ENCODE data around the gene ANKH. TPM values are rescaled to one million over a fixed set of nuclear protein-coding genes. Genes with fewer than 3 reads are reported as not detected.

The ANKH gene
- total RNA-seq, 1 experiment from 2014 or later, result 13.9 TPM

GRCh38 chr5:14775857-14776256, 95.7 kb downstream of the ANKH start:
- ChIA-PET POLR2A (ENCODE audit: low non-redundant PET) (no interaction called here), CTCF (no interaction called here)
- Histone ChIP-seq H3K9me3 (ENCODE audit: low read depth, low read length, poor library complexity, severe bottlenecking) (no peaks in the 10 kb centered on the region), H3K27me3 (replicated peaks; ENCODE audit: insufficient read depth, low read depth, low read length, poor library complexity) (no peaks in the 10 kb centered on the region), H3K4me3 (ENCODE audit: low read depth, low read length, poor library complexity, severe bottlenecking) (no peak overlapping the region), H3K27ac (ENCODE audit: low read depth, low read length, poor library complexity, severe bottlenecking) (no peak overlapping the region), H3K4me1 (ENCODE audit: insufficient read depth, low read length, poor library complexity, severe bottlenecking) (no peaks in the 10 kb centered on the region), H3K36me3 (ENCODE audit: insufficient read depth, low read length, poor library complexity, severe bottlenecking) (no peaks in the 10 kb centered on the region)
- DNase-seq (ENCODE audit: low spot score), result no peak
- intact Hi-C loops (cut with micrococcal nuclease; ENCODE audit: unreplicated experiment), result no loop called here
- no peak for TF ChIP-seq CTCF (conservative IDR thresholded peaks at IDR 0.05; ENCODE audit: low read depth, low read length)
- no peak for TF ChIP-seq EZH2 (IDR thresholded peaks at IDR 0.05; ENCODE audit: borderline replicate concordance, low read depth, low read length, poor library complexity, severe bottlenecking)
- BruUV-seq (replicated peaks), result no TSS peak

- TF ChIP-seq CTCF (conservative IDR thresholded peaks at IDR 0.05; ENCODE audit: low read depth, low read length), result no peak
- no peak for TF ChIP-seq EZH2 (IDR thresholded peaks at IDR 0.05; ENCODE audit: borderline replicate concordance, low read depth, low read length, poor library complexity, severe bottlenecking)
- intact Hi-C loops (cut with micrococcal nuclease; ENCODE audit: unreplicated experiment), result no loop called here
- CTCF ChIA-PET, result no interaction called here
- POLR2A ChIA-PET (ENCODE audit: low non-redundant PET), result no interaction called here
- H3K4me3 ChIP-seq (ENCODE audit: low read depth, low read length, poor library complexity, severe bottlenecking), result no peak overlapping the region
- no peak overlapping the region for H3K27ac ChIP-seq (ENCODE audit: low read depth, low read length, poor library complexity, severe bottlenecking)
- no peak for DNase-seq (ENCODE audit: low spot score)
- no peaks in the 10 kb centered on the region for H3K9me3 ChIP-seq (ENCODE audit: low read depth, low read length, poor library complexity, severe bottlenecking)
- BruUV-seq (replicated peaks), result no TSS peak
- H3K4me1 ChIP-seq (ENCODE audit: insufficient read depth, low read length, poor library complexity, severe bottlenecking), result no peaks in the 10 kb centered on the region
- H3K27me3 ChIP-seq (replicated peaks; ENCODE audit: insufficient read depth, low read depth, low read length, poor library complexity), result no peaks in the 10 kb centered on the region
- no peaks in the 10 kb centered on the region for H3K36me3 ChIP-seq (ENCODE audit: insufficient read depth, low read length, poor library complexity, severe bottlenecking)
Observed at GRCh38 chr5:14773588-14773987, 98.0 kb downstream of the ANKH start.

- Histone ChIP-seq H3K9me3 (ENCODE audit: low read depth, low read length, poor library complexity, severe bottlenecking) (no peaks in the 10 kb centered on the region), H3K4me3 (ENCODE audit: low read depth, low read length, poor library complexity, severe bottlenecking) (no peak overlapping the region), H3K36me3 (ENCODE audit: insufficient read depth, low read length, poor library complexity, severe bottlenecking) (no peaks in the 10 kb centered on the region), H3K27ac (ENCODE audit: low read depth, low read length, poor library complexity, severe bottlenecking) (no peak overlapping the region), H3K4me1 (ENCODE audit: insufficient read depth, low read length, poor library complexity, severe bottlenecking) (no peaks in the 10 kb centered on the region), H3K27me3 (replicated peaks; ENCODE audit: insufficient read depth, low read depth, low read length, poor library complexity) (no peaks in the 10 kb centered on the region)
- ChIA-PET POLR2A (ENCODE audit: low non-redundant PET) (no interaction called here), CTCF (no interaction called here)
- no peak for DNase-seq (ENCODE audit: low spot score)
- no peak for TF ChIP-seq CTCF (conservative IDR thresholded peaks at IDR 0.05; ENCODE audit: low read depth, low read length)
- no peak for TF ChIP-seq EZH2 (IDR thresholded peaks at IDR 0.05; ENCODE audit: borderline replicate concordance, low read depth, low read length, poor library complexity, severe bottlenecking)
- intact Hi-C loops (cut with micrococcal nuclease; ENCODE audit: unreplicated experiment), result no loop called here
- no TSS peak for BruUV-seq (replicated peaks)
Observed at GRCh38 chr5:14771972-14772371, 99.6 kb downstream of the ANKH start.
